Fibroblast of lung (primary cell): ENCODE results near the gene IL2RA.

Source experiments
- EZH2 ChIP-seq: IDR thresholded peaks from 2 replicates; pipeline ENCODE4 v1.5.1; 2012; ENCODE audit warnings: low read length, control low read depth, mild to moderate bottlenecking; ENCODE audit errors: missing control alignments
- TF ChIP-seq, protein P1 (sequence below), 2 donors: IDR thresholded peaks in 1 of 2; conservative IDR thresholded peaks in 1 of 2; 1 replicate in 1 of 2; 2 replicates in 1 of 2; pipeline ENCODE4 v1.5.1; 2011 to 2012; ENCODE audit warnings: low read length in 2 of 2, control low read depth in 1 of 2, inconsistent platforms in 1 of 2, low read depth in 1 of 2, mild to moderate bottlenecking in 1 of 2

GRCh38 chr10:6019796-6020195, 42.4 kb downstream of the IL2RA start:
- TF ChIP-seq, protein P1, sequence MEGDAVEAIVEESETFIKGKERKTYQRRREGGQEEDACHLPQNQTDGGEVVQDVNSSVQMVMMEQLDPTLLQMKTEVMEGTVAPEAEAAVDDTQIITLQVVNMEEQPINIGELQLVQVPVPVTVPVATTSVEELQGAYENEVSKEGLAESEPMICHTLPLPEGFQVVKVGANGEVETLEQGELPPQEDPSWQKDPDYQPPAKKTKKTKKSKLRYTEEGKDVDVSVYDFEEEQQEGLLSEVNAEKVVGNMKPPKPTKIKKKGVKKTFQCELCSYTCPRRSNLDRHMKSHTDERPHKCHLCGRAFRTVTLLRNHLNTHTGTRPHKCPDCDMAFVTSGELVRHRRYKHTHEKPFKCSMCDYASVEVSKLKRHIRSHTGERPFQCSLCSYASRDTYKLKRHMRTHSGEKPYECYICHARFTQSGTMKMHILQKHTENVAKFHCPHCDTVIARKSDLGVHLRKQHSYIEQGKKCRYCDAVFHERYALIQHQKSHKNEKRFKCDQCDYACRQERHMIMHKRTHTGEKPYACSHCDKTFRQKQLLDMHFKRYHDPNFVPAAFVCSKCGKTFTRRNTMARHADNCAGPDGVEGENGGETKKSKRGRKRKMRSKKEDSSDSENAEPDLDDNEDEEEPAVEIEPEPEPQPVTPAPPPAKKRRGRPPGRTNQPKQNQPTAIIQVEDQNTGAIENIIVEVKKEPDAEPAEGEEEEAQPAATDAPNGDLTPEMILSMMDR (conservative IDR thresholded peaks at IDR 0.05 in 1 of 2, IDR thresholded peaks at IDR 0.05 in 1 of 2; ENCODE audit: low read depth in 1 of 2, low read length in 2 of 2) = no peak
- no peak for TF ChIP-seq EZH2
